T-cell (primary cell): ENCODE data around the gene WDCP. TPM values are rescaled to one million over a fixed set of nuclear protein-coding genes. Genes with fewer than 3 reads are reported as not detected.

ENCODE experiments used
- ATAC-seq, 4 experiments: fragments of 200-7000 bp in 3 of 4; fragments of 150-1000 bp in 1 of 4; cut with Tn5 transposase; replicated peaks in 1 of 4; 1 replicate in 3 of 4; 2 replicates in 1 of 4; pipeline ENCODE4 v1.10.0; 2021; ENCODE audit warnings: moderate library complexity in 3 of 4, mild to moderate bottlenecking in 2 of 4, moderate number of reproducible peaks in 1 of 4
- CTCF ChIA-PET, 2 donors: fragments of 300-600 bp; sonication (Branson Sonifier 250); formaldehyde crosslinking; loops; one replicate each; lab custom pipeline; 2022; ENCODE audit warnings: antibody characterized with exemption in 2 of 2; lab: Charles Lee
- POLR2A ChIA-PET, 2 donors: fragments of 300-600 bp; sonication (Branson Sonifier 250); formaldehyde crosslinking; loops; one replicate each; lab custom pipeline; 2022; ENCODE audit warnings: antibody characterized with exemption in 2 of 2; lab: Charles Lee
- DNase-seq, 35 experiments: peaks; one replicate each; pipeline versions ENCODE4 v3.0.0 to v3.0.0-alpha.2; 2013 to 2023
- H3K27ac ChIP-seq: one replicate; pipeline ENCODE4 v1.5.1; 2013; ENCODE audit warnings: low read length
- H3K27me3 ChIP-seq, 2 experiments: replicated peaks in 1 of 2; 1 replicate in 1 of 2; 2 replicates in 1 of 2; pipeline versions ENCODE4 v1.6.1 to v1.7.0; 2013; ENCODE audit warnings: low read length in 1 of 2, mixed read lengths in 1 of 2; ENCODE audit not compliant: control insufficient read depth in 2 of 2, insufficient read depth in 2 of 2; ENCODE audit errors: extremely low read depth in 1 of 2
- H3K36me3 ChIP-seq, 2 donors: 1 replicate in 1 of 2; 2 replicates in 1 of 2; pipeline versions ENCODE4 v1.6.1 to v1.7.0; 2013; ENCODE audit warnings: low read length in 1 of 2; ENCODE audit not compliant: control insufficient read depth in 2 of 2, insufficient read depth in 1 of 2; ENCODE audit errors: extremely low read depth in 1 of 2
- H3K4me1 ChIP-seq, 2 experiments: 1 replicate in 1 of 2; 2 replicates in 1 of 2; pipeline versions ENCODE4 v1.6.1 to v1.7.0; 2013; ENCODE audit warnings: low read length in 2 of 2, mixed read lengths in 1 of 2; ENCODE audit not compliant: insufficient read depth in 2 of 2, control insufficient read depth in 1 of 2; ENCODE audit errors: extremely low read depth in 1 of 2
- H3K4me3 ChIP-seq, 2 donors: 1 replicate in 1 of 2; 2 replicates in 1 of 2; pipeline versions ENCODE4 v1.5.1 to v1.7.0; 2013; ENCODE audit warnings: mild to moderate bottlenecking in 2 of 2, low read length in 1 of 2, moderate library complexity in 1 of 2; ENCODE audit not compliant: control insufficient read depth in 1 of 2; ENCODE audit errors: extremely low read depth in 1 of 2
- H3K9me3 ChIP-seq: 2 replicates; pipeline ENCODE4 v1.7.0; 2013
- H3K27ac Mint-ChIP-seq, 2 donors: one replicate each; pipeline ENCODE4 v1.8.0; 2020 to 2021; ENCODE audit warnings: mild to moderate bottlenecking in 2 of 2, mixed read lengths in 2 of 2
- H3K27me3 Mint-ChIP-seq, 2 donors: one replicate each; pipeline ENCODE4 v1.8.0; 2021 to 2022; ENCODE audit warnings: mixed read lengths in 2 of 2
- H3K36me3 Mint-ChIP-seq: one replicate; pipeline ENCODE4 v1.8.0; 2021; ENCODE audit warnings: mixed read lengths
- H3K4me1 Mint-ChIP-seq, 3 donors: one replicate each; pipeline ENCODE4 v1.8.0; 2020 to 2022; ENCODE audit warnings: mixed read lengths in 3 of 3, mild to moderate bottlenecking in 1 of 3
- H3K4me3 Mint-ChIP-seq, 3 donors: one replicate each; pipeline ENCODE4 v1.8.0; 2020 to 2022; ENCODE audit warnings: mild to moderate bottlenecking in 3 of 3, mixed read lengths in 3 of 3, moderate library complexity in 3 of 3
- H3K9me3 Mint-ChIP-seq, 3 donors: one replicate each; pipeline ENCODE4 v1.8.0; 2020 to 2022; ENCODE audit warnings: mixed read lengths in 3 of 3
- WGBS: methylation state at CpG from one replicate; pipeline ENCODE4 v1.1.5; 2013; ENCODE audit warnings: missing lambda C conversion rate; ENCODE audit not compliant: insufficient coverage; 5-methylcytosine and 5-hydroxymethylcytosine counted together
- total RNA-seq, 35 experiments: library from RNA in 6 of 35; stranded (reverse) in 6 of 35; fragments of 120-200 nt in 1 of 35; gene quantifications; one replicate each; pipeline versions ENCODE4 v1.2.1 to v1.2.4 and lab custom pipeline; 2013 to 2026

The WDCP gene
- total RNA-seq, 5 donors from 2014 or later (not counting 1 experiment from before 2014, with no cell fraction given) = 6.1 to 18.9 (median 18.2) TPM

GRCh38 chr2:24052951-24053350 is 5.8 kb upstream of the WDCP start:
- Histone ChIP-seq H3K4me1 (peaks cover 0 to 17% of the 10 kb centered on the region in 2 experiments), H3K27ac (no peak overlapping the region), H3K27me3 (peaks cover 2 to 33% of the 10 kb centered on the region in 2 experiments), H3K9me3 (no peaks in the 10 kb centered on the region), H3K4me3 (no peak overlapping the region), H3K36me3 (no peaks in the 10 kb centered on the region)
- no peak overlapping the region for H3K27ac Mint-ChIP-seq
- ATAC-seq = no peak
- no peaks in the 10 kb centered on the region for H3K36me3 Mint-ChIP-seq
- no CpG with 5 or more reads among the region's 1 CpG for WGBS
- POLR2A ChIA-PET = interaction anchor here in 1 of 2 donors (0.6 kb wide), 1 partner anchor 15 kb away, joined by 5 read pairs; no protein-coding TSS in a partner anchor
- no peaks in the 10 kb centered on the region for H3K9me3 Mint-ChIP-seq
- H3K4me1 Mint-ChIP-seq = peaks cover under 1 to 7% (median 6%) of the 10 kb centered on the region in 3 donors
- H3K27me3 Mint-ChIP-seq = peaks cover 3 to 9% of the 10 kb centered on the region in 2 donors
- no peak for DNase-seq
- no peak overlapping the region for H3K4me3 Mint-ChIP-seq
- CTCF ChIA-PET = interaction anchor here (0.6 to 1.0 kb wide), 3 partner anchors 25 to 155 kb away, joined by 3 to 4 read pairs (median 3); no protein-coding TSS in a partner anchor

GRCh38 chr2:24051833-24052232 is 4.6 kb upstream of the WDCP start:
- ChIA-PET CTCF (no interaction called here), POLR2A (interaction anchor here in 1 of 2 donors (0.5 kb wide), 1 partner anchor 48 kb away, joined by 3 read pairs; no protein-coding TSS in a partner anchor)
- Mint-ChIP-seq H3K27ac (no peak overlapping the region), H3K4me1 (peaks cover 12 to 18% (median 16%) of the 10 kb centered on the region in 3 donors), H3K27me3 (peaks cover 3 to 9% of the 10 kb centered on the region in 2 donors), H3K4me3 (no peak overlapping the region), H3K9me3 (no peaks in the 10 kb centered on the region), H3K36me3 (no peaks in the 10 kb centered on the region)
- ATAC-seq (no peak), DNase-seq (no peak)
- 88% methylated on average over 5 of the region's 8 CpGs for WGBS
- Histone ChIP-seq H3K27ac (no peak overlapping the region), H3K4me1 (peaks cover 1 to 23% of the 10 kb centered on the region in 2 experiments), H3K27me3 (peaks cover 2 to 36% of the 10 kb centered on the region in 2 experiments), H3K36me3 (no peaks in the 10 kb centered on the region), H3K9me3 (no peaks in the 10 kb centered on the region), H3K4me3 (no peak overlapping the region)

GRCh38 chr2:24050041-24050979 is 3.1 kb upstream of the WDCP start:
- no peaks in the 10 kb centered on the region for H3K9me3 Mint-ChIP-seq
- ChIA-PET CTCF (interaction anchor here in 1 of 2 donors (1.0 kb wide), 1 partner anchor 226 kb away, joined by 3 read pairs; no protein-coding TSS in a partner anchor), POLR2A (interaction anchor here (0.7 to 1.1 kb wide), 3 partner anchors 26 to 1366 kb away, joined by 3 to 4 read pairs (median 3); partner anchors contain the start of gene SF3B6 (in 1 of the 2))
- Histone ChIP-seq H3K9me3 (no peaks in the 10 kb centered on the region), H3K4me1 (peaks cover 8 to 23% of the 10 kb centered on the region in 2 experiments), H3K36me3 (no peaks in the 10 kb centered on the region), H3K27me3 (peaks cover 2 to 36% of the 10 kb centered on the region in 2 experiments), H3K27ac (no peak overlapping the region), H3K4me3 (peak overlapping the region; percentile 53 to 66)
- DNase-seq = peak in 10 of 35 experiments; percentile 4 to 29 (median 9)
- H3K4me3 Mint-ChIP-seq = peak overlapping the region in 1 of 3 donors; percentile 64
- H3K4me1 Mint-ChIP-seq = peaks cover 19 to 26% (median 24%) of the 10 kb centered on the region in 3 donors
- ATAC-seq = no peak
- no peaks in the 10 kb centered on the region for H3K36me3 Mint-ChIP-seq
- peaks cover 3 to 5% of the 10 kb centered on the region in 2 donors for H3K27me3 Mint-ChIP-seq
- 11% methylated on average over 39 of the region's 47 CpGs for WGBS
- no peak overlapping the region for H3K27ac Mint-ChIP-seq

- Histone ChIP-seq H3K4me3 (peak within 1 kb of the TSS; percentile 53 to 66), H3K36me3 (no peaks in the 10 kb centered on the region), H3K27me3 (peaks cover 2 to 36% of the 10 kb centered on the region in 2 experiments), H3K4me1 (peaks cover 8 to 23% of the 10 kb centered on the region in 2 experiments), H3K27ac (no peak within 1 kb of the TSS), H3K9me3 (no peaks in the 10 kb centered on the region)
- ATAC-seq = peak in 1 of 4 experiments; percentile 6
- ChIA-PET POLR2A (interaction anchor here in 1 of 2 donors (1.1 kb wide), 1 partner anchor 27 kb away, joined by 3 read pairs; no protein-coding TSS in a partner anchor), CTCF (interaction anchor here (0.8 to 1.2 kb wide), 5 partner anchors 27 to 225 kb away, joined by 3 to 4 read pairs (median 3); partner anchors contain the start of gene SF3B6 (in 1 of the 2))
- 1% methylated on average over 42 of the region's 52 CpGs for whole genome bisulfite sequencing
- H3K9me3 Mint-ChIP-seq = no peaks in the 10 kb centered on the region
- no peak within 1 kb of the TSS for H3K27ac Mint-ChIP-seq
- H3K4me3 Mint-ChIP-seq = peak within 1 kb of the TSS in 1 of 3 donors; percentile 85
- peaks cover 3 to 5% of the 10 kb centered on the region in 2 donors for H3K27me3 Mint-ChIP-seq
- no peaks in the 10 kb centered on the region for H3K36me3 Mint-ChIP-seq
- DNase-seq = peak in 27 of 35 experiments; percentile 8 to 66 (median 28)
- H3K4me1 Mint-ChIP-seq = peaks cover 27 to 30% (median 29%) of the 10 kb centered on the region in 3 donors
Measured at GRCh38 chr2:24049485-24050021, 2.4 kb upstream of the WDCP start, which contains the start of gene FKBP1B. Gene FKBP1B, plus strand, starts transcription at chr2:24049741. Its CDS starts 109 bp downstream, at chr2:24049850.

- no peaks in the 10 kb centered on the region for H3K36me3 ChIP-seq
- 33% methylated on average over 3 of the region's 23 CpGs for WGBS
- ATAC-seq (no peak), DNase-seq (peak in 1 of 35 experiments; percentile 21)
- peaks cover 8 to 23% of the 10 kb centered on the region in 2 experiments for H3K4me1 ChIP-seq
- H3K9me3 ChIP-seq = no peaks in the 10 kb centered on the region
- H3K36me3 Mint-ChIP-seq = no peaks in the 10 kb centered on the region
- peaks cover 2 to 32% of the 10 kb centered on the region in 2 experiments for H3K27me3 ChIP-seq
- peak overlapping the region in 1 of 3 donors; percentile 85 for H3K4me3 Mint-ChIP-seq
- peaks cover 0 to 3% of the 10 kb centered on the region in 2 donors for H3K27me3 Mint-ChIP-seq
- ChIA-PET POLR2A (interaction anchor here in 1 of 2 donors (1.1 kb wide), 1 partner anchor 28 kb away, joined by 3 read pairs; no protein-coding TSS in a partner anchor), CTCF (interaction anchor here in 1 of 2 donors (0.8 to 1.2 kb wide), 4 partner anchors 28 to 224 kb away, joined by 3 to 4 read pairs (median 4); partner anchors contain the start of gene SF3B6)
- peak overlapping the region; percentile 36 to 66 for H3K4me3 ChIP-seq
- peaks cover 28 to 30% (median 29%) of the 10 kb centered on the region in 3 donors for H3K4me1 Mint-ChIP-seq
- no peak overlapping the region for H3K27ac ChIP-seq
- H3K9me3 Mint-ChIP-seq = no peaks in the 10 kb centered on the region
- H3K27ac Mint-ChIP-seq = no peak overlapping the region
Measured at GRCh38 chr2:24048769-24049484, 1.7 kb upstream of the WDCP start.
